ENCODE results near the gene MAST4.
A peak's percentile ranks its signal among the peaks of the same experiment; 100 is the strongest.

MAST4 gene

GRCh38 chr5:66860199-66860975 is 264.2 kb downstream of the MAST4 start:
- TF ChIP-seq CTCF (IDR thresholded peaks at IDR 0.05; ENCODE audit: insufficient read depth, low read depth, low read length, missing control alignments) = no peak
- H3K4me3 ChIP-seq (ENCODE audit: low read length) = no peak overlapping the region
- DNase-seq (ENCODE audit: low read depth) = no peak

DNA sequence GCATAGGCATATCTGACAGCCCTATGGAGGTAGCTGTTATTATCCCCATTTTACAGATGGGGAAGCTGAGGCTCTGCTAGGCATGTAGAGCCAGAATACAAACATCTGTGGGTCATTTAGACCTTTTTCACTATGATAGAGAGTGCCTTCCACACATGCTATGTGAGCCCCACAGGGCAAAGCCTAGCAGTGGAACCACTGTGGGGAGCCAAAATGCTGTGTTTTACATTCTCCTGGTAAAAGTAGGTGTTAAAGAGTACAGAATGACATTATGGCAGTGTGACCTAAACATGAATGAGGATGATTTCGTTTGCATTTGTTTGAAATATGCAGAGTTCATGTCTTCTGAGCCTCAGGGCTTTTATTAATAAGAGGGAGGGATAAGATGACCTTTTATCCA is 265.2 kb downstream of the MAST4 start:
- DNase-seq (ENCODE audit: low read depth) = no peak
- H3K4me3 ChIP-seq (ENCODE audit: low read length) = no peak overlapping the region
- no peak for TF ChIP-seq CTCF (IDR thresholded peaks at IDR 0.05; ENCODE audit: insufficient read depth, low read depth, low read length, missing control alignments)

DNA sequence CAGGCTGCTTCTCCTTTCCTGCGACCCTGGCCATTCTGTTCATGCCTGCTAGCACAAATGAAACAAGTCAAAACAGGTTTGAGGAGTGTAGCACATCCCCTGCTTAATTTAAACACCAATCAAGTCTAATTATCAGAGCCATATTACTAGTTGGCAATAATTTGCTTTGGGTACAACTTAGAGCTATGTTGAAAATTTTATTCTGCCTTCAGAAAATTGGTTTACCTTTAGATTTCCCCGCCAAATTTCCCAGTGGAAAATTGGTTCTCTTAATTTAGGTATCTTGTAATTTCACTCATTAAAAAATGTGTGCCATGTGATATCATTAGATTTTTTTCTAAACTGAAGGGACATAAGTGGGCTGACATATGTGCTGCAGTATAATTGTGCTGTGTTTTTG is 265.8 kb downstream of the MAST4 start:
- H3K4me3 ChIP-seq (ENCODE audit: low read length) = no peak overlapping the region
- TF ChIP-seq CTCF (IDR thresholded peaks at IDR 0.05; ENCODE audit: insufficient read depth, low read depth, low read length, missing control alignments) = no peak
- DNase-seq (ENCODE audit: low read depth) = no peak

DNA sequence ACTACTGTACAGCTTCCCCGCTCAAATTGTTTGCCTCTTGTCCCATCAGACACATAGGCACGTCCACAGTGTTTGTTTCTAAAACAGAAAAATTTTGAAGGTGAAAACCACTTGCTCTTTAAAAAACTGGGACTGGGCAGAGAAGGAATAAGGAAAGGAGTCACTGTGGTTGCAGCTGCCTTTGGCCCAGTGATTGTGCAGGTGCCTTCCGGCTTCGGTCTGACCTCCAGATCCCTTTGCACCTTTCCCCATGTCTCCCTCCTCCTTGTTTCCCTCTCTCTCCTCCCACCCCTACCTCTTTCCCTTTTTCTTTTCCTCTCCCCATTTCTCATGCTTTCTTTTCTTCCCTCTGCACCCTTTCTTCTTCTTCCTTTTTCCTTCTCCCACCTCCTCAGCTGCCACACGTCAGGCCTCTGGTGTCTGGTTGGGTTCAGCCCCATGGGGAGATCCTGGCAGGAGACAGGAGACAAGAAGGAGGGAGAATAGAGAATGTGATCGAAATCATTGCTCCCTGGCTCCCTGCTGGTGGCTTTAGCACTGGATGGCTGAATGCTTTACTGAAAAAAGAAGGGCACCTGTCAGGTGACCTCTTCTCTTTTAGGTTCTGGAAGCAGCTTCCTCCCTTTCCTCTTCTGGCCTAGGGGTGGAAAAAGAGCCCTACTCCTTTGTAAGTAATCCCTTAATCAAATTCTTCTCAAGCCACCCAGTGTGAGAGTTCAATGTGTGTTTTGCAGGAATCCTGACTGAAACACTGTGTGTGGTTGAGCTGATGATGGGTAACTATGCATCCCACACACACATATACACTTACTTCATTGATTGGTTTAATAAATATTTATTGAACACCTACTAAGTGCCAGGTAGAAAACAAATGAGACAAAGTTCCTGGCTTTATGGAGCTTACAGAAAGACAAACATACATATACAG is 267.3 kb downstream of the MAST4 start:
- no peak for DNase-seq (ENCODE audit: low read depth)
- H3K4me3 ChIP-seq (ENCODE audit: low read length) = no peak overlapping the region
- no peak for TF ChIP-seq CTCF (IDR thresholded peaks at IDR 0.05; ENCODE audit: insufficient read depth, low read depth, low read length, missing control alignments)

DNA sequence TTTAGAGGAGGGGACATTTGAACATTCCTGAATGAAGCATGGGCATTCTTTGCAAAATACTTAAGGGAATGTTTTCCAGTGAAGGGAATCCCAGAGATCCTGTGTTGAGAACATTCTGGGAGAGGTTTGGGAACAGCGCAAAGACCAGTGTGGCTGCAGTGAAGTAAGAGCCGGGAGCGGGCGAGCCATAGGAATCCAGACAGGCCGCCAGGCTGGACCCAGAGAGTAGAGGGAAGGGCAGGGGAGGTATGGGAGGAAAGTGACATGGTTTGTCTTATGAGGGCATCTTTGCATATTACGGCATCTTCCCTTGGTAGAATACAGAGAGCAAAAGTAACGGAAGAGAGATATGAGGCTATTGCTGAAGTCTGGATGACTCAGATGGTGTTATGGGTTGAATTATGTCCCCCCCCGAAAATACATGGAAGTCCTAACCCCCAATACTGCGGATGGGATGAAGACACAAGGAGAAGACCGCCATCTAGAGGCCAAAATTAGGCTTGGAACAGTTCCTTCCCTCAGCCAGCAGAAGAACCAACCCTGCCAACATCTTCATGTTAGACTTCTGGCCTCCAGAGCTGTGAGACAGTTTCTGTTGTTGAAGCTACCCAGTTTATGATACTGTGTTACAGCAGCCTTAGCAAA is 268.2 kb downstream of the MAST4 start:
- H3K4me3 ChIP-seq (ENCODE audit: low read length) = no peak overlapping the region
- peak; percentile 66 for DNase-seq (ENCODE audit: low read depth)
- peak; percentile 78 for TF ChIP-seq CTCF (IDR thresholded peaks at IDR 0.05; ENCODE audit: insufficient read depth, low read depth, low read length, missing control alignments)

GRCh38 chr5:66867618-66868322 is 271.6 kb downstream of the MAST4 start:
- no peak overlapping the region for H3K4me3 ChIP-seq (ENCODE audit: low read length)
- DNase-seq (ENCODE audit: low read depth) = peak; percentile 55
- no peak for TF ChIP-seq CTCF (IDR thresholded peaks at IDR 0.05; ENCODE audit: insufficient read depth, low read depth, low read length, missing control alignments)

All from epithelial cell of esophagus (primary cell).